C4-2B (cell line): ENCODE results near the gene ARRDC3.

ENCODE experiments used
- CTCF ChIP-seq: fragments of 450-650 bp; conservative IDR thresholded peaks from 2 replicates; pipeline ENCODE4 v1.5.1; 2017; ENCODE audit warnings: mild to moderate bottlenecking
- ZFX ChIP-seq: fragments of 450-650 bp; IDR thresholded peaks from 2 replicates; pipeline ENCODE4 v1.6.1; 2017

- TF ChIP-seq CTCF (no peak), ZFX (no peak)
Measured at GRCh38 chr5:91366551-91366950, 16.6 kb downstream of the ARRDC3 start.
